Measurements from ENCODE around the gene PTPRK.

Gene PTPRK

GRCh38 chr6:128478230-128479047 is 42.0 kb downstream of the PTPRK start:
- H3K9ac ChIP-seq (ENCODE audit: low read depth in 1 of 2, low read length in 2 of 2), result no peak overlapping the region
- H3K27ac ChIP-seq (ENCODE audit: low read depth, low read length), result no peak overlapping the region
- H3K4me3 ChIP-seq (ENCODE audit: low read depth in 1 of 2, low read length in 2 of 2), result peak overlapping the region; percentile 24 to 61
- no peaks in the 10 kb centered on the region for H3K9me3 ChIP-seq (ENCODE audit: control insufficient read depth in 1 of 2, low read length in 2 of 2)
- peaks cover 0 to 25% of the 10 kb centered on the region in 2 donors for H3K4me1 ChIP-seq (ENCODE audit: control insufficient read depth in 1 of 2, insufficient read depth in 2 of 2, low read length in 2 of 2)
- H3K36me3 ChIP-seq (ENCODE audit: control insufficient read depth in 1 of 2, insufficient read depth in 2 of 2, low read length in 2 of 2), result no peaks in the 10 kb centered on the region
- no peaks in the 10 kb centered on the region for H3K27me3 ChIP-seq (ENCODE audit: control insufficient read depth in 1 of 2, insufficient read depth in 2 of 2, low read length in 2 of 2)

DNA sequence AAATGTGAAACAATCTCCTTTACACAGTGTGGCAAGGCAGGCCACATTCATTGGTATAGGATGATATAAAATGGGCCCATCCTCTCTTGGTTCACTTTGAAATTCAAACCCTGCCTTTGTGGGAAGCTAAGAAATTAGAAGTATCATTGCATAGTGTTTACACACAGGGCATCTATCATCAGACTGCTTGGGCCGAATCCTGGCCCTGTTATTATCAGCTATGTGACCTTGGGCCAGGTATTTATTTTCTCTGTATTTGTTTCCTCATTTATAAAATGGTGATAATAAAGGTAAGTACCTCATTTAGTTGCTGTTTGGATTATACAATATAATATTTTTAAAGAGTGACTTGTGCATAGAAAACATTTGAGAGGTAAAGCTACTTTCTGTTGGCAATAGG is 45.5 kb downstream of the PTPRK start:
- Histone ChIP-seq H3K4me3 (ENCODE audit: low read depth in 1 of 2, low read length in 2 of 2) (no peak overlapping the region), H3K9me3 (ENCODE audit: control insufficient read depth in 1 of 2, low read length in 2 of 2) (no peaks in the 10 kb centered on the region), H3K27me3 (ENCODE audit: control insufficient read depth in 1 of 2, insufficient read depth in 2 of 2, low read length in 2 of 2) (no peaks in the 10 kb centered on the region), H3K4me1 (ENCODE audit: control insufficient read depth in 1 of 2, insufficient read depth in 2 of 2, low read length in 2 of 2) (peaks cover 4 to 25% of the 10 kb centered on the region in 2 donors), H3K27ac (ENCODE audit: low read depth, low read length) (no peak overlapping the region), H3K36me3 (ENCODE audit: control insufficient read depth in 1 of 2, insufficient read depth in 2 of 2, low read length in 2 of 2) (no peaks in the 10 kb centered on the region), H3K9ac (ENCODE audit: low read depth in 1 of 2, low read length in 2 of 2) (no peak overlapping the region)

DNA sequence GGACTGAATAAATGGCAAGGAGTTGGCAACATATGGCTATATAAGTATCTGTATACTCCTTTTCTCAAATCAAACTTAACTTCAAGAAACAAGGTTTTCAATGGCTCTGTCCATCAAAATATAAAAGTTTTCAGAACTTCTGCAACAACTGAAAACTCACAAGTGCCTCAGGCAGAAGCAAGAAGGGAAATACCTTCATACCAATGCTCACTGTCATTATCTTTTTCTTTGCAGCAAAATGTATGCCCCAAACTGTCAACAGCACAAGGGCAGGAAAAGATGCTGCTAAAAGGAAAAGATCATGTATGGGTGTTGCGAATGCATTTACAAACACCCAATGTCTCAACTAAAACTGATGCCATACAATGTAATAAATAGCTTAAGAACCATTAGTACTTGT is 45.9 kb downstream of the PTPRK start:
- Histone ChIP-seq H3K9ac (ENCODE audit: low read depth in 1 of 2, low read length in 2 of 2) (no peak overlapping the region), H3K27me3 (ENCODE audit: control insufficient read depth in 1 of 2, insufficient read depth in 2 of 2, low read length in 2 of 2) (no peaks in the 10 kb centered on the region), H3K4me3 (ENCODE audit: low read depth in 1 of 2, low read length in 2 of 2) (no peak overlapping the region), H3K27ac (ENCODE audit: low read depth, low read length) (no peak overlapping the region), H3K9me3 (ENCODE audit: control insufficient read depth in 1 of 2, low read length in 2 of 2) (no peaks in the 10 kb centered on the region), H3K36me3 (ENCODE audit: control insufficient read depth in 1 of 2, insufficient read depth in 2 of 2, low read length in 2 of 2) (no peaks in the 10 kb centered on the region), H3K4me1 (ENCODE audit: control insufficient read depth in 1 of 2, insufficient read depth in 2 of 2, low read length in 2 of 2) (peaks cover 4 to 25% of the 10 kb centered on the region in 2 donors)

DNA sequence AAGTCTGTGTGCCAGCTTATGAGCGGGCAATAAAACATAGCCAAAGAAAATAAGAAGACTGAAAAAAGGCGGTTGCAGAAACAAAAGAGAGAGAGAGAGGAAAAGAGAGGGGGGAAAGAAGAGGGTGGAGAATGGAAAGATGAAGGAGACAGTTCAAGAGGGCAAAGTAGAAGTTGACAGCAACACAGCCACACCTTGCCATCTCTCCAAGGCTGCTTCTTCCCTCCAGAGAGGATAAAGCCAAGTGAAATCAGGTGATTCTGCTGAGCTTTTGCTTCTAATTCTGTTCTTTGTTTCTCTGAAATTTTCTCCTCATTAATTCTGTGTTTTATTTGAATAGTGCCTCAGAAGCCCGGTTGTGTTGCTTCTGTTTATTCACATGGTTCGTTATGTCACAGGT is 48.5 kb downstream of the PTPRK start:
- Histone ChIP-seq H3K4me1 (ENCODE audit: control insufficient read depth in 1 of 2, insufficient read depth in 2 of 2, low read length in 2 of 2) (peaks cover 4 to 11% of the 10 kb centered on the region in 2 donors), H3K9ac (ENCODE audit: low read depth in 1 of 2, low read length in 2 of 2) (no peak overlapping the region), H3K27me3 (ENCODE audit: control insufficient read depth in 1 of 2, insufficient read depth in 2 of 2, low read length in 2 of 2) (no peaks in the 10 kb centered on the region), H3K36me3 (ENCODE audit: control insufficient read depth in 1 of 2, insufficient read depth in 2 of 2, low read length in 2 of 2) (no peaks in the 10 kb centered on the region), H3K4me3 (ENCODE audit: low read depth in 1 of 2, low read length in 2 of 2) (no peak overlapping the region), H3K9me3 (ENCODE audit: control insufficient read depth in 1 of 2, low read length in 2 of 2) (no peaks in the 10 kb centered on the region), H3K27ac (ENCODE audit: low read depth, low read length) (no peak overlapping the region)

- Histone ChIP-seq H3K27ac (ENCODE audit: low read depth, low read length) (no peak overlapping the region), H3K36me3 (ENCODE audit: control insufficient read depth in 1 of 2, insufficient read depth in 2 of 2, low read length in 2 of 2) (no peaks in the 10 kb centered on the region), H3K27me3 (ENCODE audit: control insufficient read depth in 1 of 2, insufficient read depth in 2 of 2, low read length in 2 of 2) (no peaks in the 10 kb centered on the region), H3K4me1 (ENCODE audit: control insufficient read depth in 1 of 2, insufficient read depth in 2 of 2, low read length in 2 of 2) (peaks cover 0 to 11% of the 10 kb centered on the region in 2 donors), H3K9me3 (ENCODE audit: control insufficient read depth in 1 of 2, low read length in 2 of 2) (no peaks in the 10 kb centered on the region), H3K9ac (ENCODE audit: low read depth in 1 of 2, low read length in 2 of 2) (no peak overlapping the region), H3K4me3 (ENCODE audit: low read depth in 1 of 2, low read length in 2 of 2) (no peak overlapping the region)
These were observed 54.7 kb downstream of the PTPRK start for GRCh38 chr6:128465368-128466343.

DNA sequence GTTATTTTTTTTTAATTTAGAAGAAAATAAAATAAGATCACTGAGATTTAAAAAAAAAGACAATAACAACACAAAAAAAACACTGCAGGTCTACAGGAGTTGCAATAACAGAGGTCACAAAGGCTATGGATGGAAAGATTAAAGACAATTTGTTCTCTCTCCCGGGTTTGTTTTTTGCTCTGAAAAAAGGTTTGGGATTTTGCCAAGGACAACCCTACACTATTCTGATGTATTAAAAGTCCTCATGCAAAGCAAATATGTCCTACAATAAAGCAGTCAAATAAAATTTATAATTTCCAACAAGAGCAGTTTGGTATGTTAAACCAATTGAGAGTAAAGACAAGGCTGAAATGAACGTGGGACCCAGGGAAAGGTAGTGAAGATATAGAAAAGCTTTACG is 55.6 kb downstream of the PTPRK start:
- peaks cover 0 to 11% of the 10 kb centered on the region in 2 donors for H3K4me1 ChIP-seq (ENCODE audit: control insufficient read depth in 1 of 2, insufficient read depth in 2 of 2, low read length in 2 of 2)
- no peak overlapping the region for H3K9ac ChIP-seq (ENCODE audit: low read depth in 1 of 2, low read length in 2 of 2)
- H3K27me3 ChIP-seq (ENCODE audit: control insufficient read depth in 1 of 2, insufficient read depth in 2 of 2, low read length in 2 of 2), result no peaks in the 10 kb centered on the region
- H3K36me3 ChIP-seq (ENCODE audit: control insufficient read depth in 1 of 2, insufficient read depth in 2 of 2, low read length in 2 of 2), result no peaks in the 10 kb centered on the region
- H3K27ac ChIP-seq (ENCODE audit: low read depth, low read length), result no peak overlapping the region
- H3K4me3 ChIP-seq (ENCODE audit: low read depth in 1 of 2, low read length in 2 of 2), result no peak overlapping the region
- H3K9me3 ChIP-seq (ENCODE audit: control insufficient read depth in 1 of 2, low read length in 2 of 2), result no peaks in the 10 kb centered on the region

DNA sequence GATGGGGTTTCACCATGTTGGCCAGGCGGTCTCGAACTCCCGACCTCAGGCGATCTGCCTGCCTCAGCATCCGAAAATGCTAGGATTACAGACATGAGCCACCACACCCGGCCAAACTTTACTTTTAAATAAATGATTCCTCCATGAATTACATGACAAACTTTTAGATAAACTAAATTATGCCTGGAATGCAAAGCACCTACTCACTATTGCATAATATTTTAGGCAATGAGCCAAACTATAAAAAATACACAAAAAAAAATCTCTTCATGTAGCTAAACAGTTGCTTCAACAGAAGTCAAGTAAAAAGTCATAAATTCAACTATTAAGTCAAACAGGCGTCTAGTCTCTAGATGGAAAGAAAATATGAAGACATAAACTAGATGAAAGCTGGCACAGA is 56.5 kb downstream of the PTPRK start:
- peaks cover 0 to 11% of the 10 kb centered on the region in 2 donors for H3K4me1 ChIP-seq (ENCODE audit: control insufficient read depth in 1 of 2, insufficient read depth in 2 of 2, low read length in 2 of 2)
- no peaks in the 10 kb centered on the region for H3K36me3 ChIP-seq (ENCODE audit: control insufficient read depth in 1 of 2, insufficient read depth in 2 of 2, low read length in 2 of 2)
- no peak overlapping the region for H3K4me3 ChIP-seq (ENCODE audit: low read depth in 1 of 2, low read length in 2 of 2)
- no peak overlapping the region for H3K27ac ChIP-seq (ENCODE audit: low read depth, low read length)
- no peaks in the 10 kb centered on the region for H3K27me3 ChIP-seq (ENCODE audit: control insufficient read depth in 1 of 2, insufficient read depth in 2 of 2, low read length in 2 of 2)
- no peaks in the 10 kb centered on the region for H3K9me3 ChIP-seq (ENCODE audit: control insufficient read depth in 1 of 2, low read length in 2 of 2)
- H3K9ac ChIP-seq (ENCODE audit: low read depth in 1 of 2, low read length in 2 of 2), result no peak overlapping the region

DNA sequence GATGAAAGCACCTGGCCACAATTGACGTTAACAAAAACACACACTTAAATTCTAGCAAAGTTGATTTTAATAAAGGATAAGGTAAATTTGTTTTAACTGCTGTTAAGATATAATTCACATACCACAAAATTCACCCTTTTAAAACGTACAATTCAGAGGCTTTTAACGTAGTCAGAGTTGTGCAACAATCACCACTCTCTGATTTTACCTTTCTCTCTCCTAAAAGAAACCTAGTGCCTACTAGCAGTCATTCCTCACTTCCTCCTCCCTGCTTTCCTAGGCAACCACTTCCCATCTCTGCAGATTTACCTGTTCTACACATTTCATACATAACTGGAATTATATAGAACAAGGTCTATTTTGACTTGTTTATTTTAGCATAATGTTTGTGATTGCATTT is 58.9 kb downstream of the PTPRK start:
- no peaks in the 10 kb centered on the region for H3K9me3 ChIP-seq (ENCODE audit: control insufficient read depth in 1 of 2, low read length in 2 of 2)

GRCh38 chr6:128456510-128457230 is 63.7 kb downstream of the PTPRK start:
- H3K27me3 ChIP-seq (ENCODE audit: control insufficient read depth in 1 of 2, insufficient read depth in 2 of 2, low read length in 2 of 2), result no peaks in the 10 kb centered on the region
- H3K36me3 ChIP-seq (ENCODE audit: control insufficient read depth in 1 of 2, insufficient read depth in 2 of 2, low read length in 2 of 2), result no peaks in the 10 kb centered on the region
- H3K4me3 ChIP-seq (ENCODE audit: low read depth in 1 of 2, low read length in 2 of 2), result no peak overlapping the region
- H3K9ac ChIP-seq (ENCODE audit: low read depth in 1 of 2, low read length in 2 of 2), result no peak overlapping the region
- H3K4me1 ChIP-seq (ENCODE audit: control insufficient read depth in 1 of 2, insufficient read depth in 2 of 2, low read length in 2 of 2), result peaks cover 0 to 13% of the 10 kb centered on the region in 2 donors
- H3K9me3 ChIP-seq (ENCODE audit: control insufficient read depth in 1 of 2, low read length in 2 of 2), result no peaks in the 10 kb centered on the region
- H3K27ac ChIP-seq (ENCODE audit: low read depth, low read length), result no peak overlapping the region

More for the DNA sequence above, 58.9 kb downstream of the PTPRK start:
- no peak overlapping the region for H3K27ac ChIP-seq (ENCODE audit: low read depth, low read length)
- H3K36me3 ChIP-seq (ENCODE audit: control insufficient read depth in 1 of 2, insufficient read depth in 2 of 2, low read length in 2 of 2), result no peaks in the 10 kb centered on the region
- no peaks in the 10 kb centered on the region for H3K27me3 ChIP-seq (ENCODE audit: control insufficient read depth in 1 of 2, insufficient read depth in 2 of 2, low read length in 2 of 2)
- no peak overlapping the region for H3K4me3 ChIP-seq (ENCODE audit: low read depth in 1 of 2, low read length in 2 of 2)
- no peak overlapping the region for H3K9ac ChIP-seq (ENCODE audit: low read depth in 1 of 2, low read length in 2 of 2)
- peaks cover 0 to 14% of the 10 kb centered on the region in 2 donors for H3K4me1 ChIP-seq (ENCODE audit: control insufficient read depth in 1 of 2, insufficient read depth in 2 of 2, low read length in 2 of 2)

Data from duodenal mucosa (tissue), 2 donors.